Mesenchymal stem cell (in vitro differentiated cells and primary cell): ENCODE data around the gene PRX.

Source experiments
- DNase-seq: peaks from one replicate; pipeline ENCODE4 v3.0.0-alpha.2; 2013
- H2AFZ ChIP-seq: one replicate; pipeline ENCODE4 v1.6.1; 2013; ENCODE audit warnings: low read depth, mild to moderate bottlenecking, control low read depth, inconsistent platforms, low read length, moderate library complexity
- H2AK5ac ChIP-seq: 2 replicates; pipeline ENCODE4 v1.6.1; 2013; ENCODE audit warnings: low read length, moderate library complexity, mild to moderate bottlenecking, inconsistent platforms; ENCODE audit not compliant: severe bottlenecking
- H2BK120ac ChIP-seq: one replicate; pipeline ENCODE4 v1.6.1; 2013; ENCODE audit warnings: low read depth, mild to moderate bottlenecking, inconsistent platforms, low read length, moderate library complexity
- H2BK12ac ChIP-seq, 2 experiments: one replicate each; pipeline ENCODE4 v1.6.1; 2013; ENCODE audit warnings: inconsistent platforms in 2 of 2, low read length in 2 of 2, mild to moderate bottlenecking in 2 of 2, moderate library complexity in 2 of 2, control low read depth in 1 of 2
- H2BK15ac ChIP-seq: one replicate; pipeline ENCODE4 v1.6.1; 2013; ENCODE audit warnings: mild to moderate bottlenecking, low read depth, inconsistent platforms; ENCODE audit not compliant: poor library complexity, severe bottlenecking
- H2BK5ac ChIP-seq: 2 replicates; pipeline ENCODE4 v1.6.1; 2013; ENCODE audit warnings: low read depth, mild to moderate bottlenecking, low read length, control low read depth, inconsistent platforms; ENCODE audit not compliant: poor library complexity, severe bottlenecking
- H3K14ac ChIP-seq, 2 experiments: one replicate each; pipeline ENCODE4 v1.6.1; 2013; ENCODE audit warnings: inconsistent platforms in 2 of 2, low read length in 2 of 2, control low read depth in 1 of 2, mild to moderate bottlenecking in 1 of 2, moderate library complexity in 1 of 2
- H3K18ac ChIP-seq, 2 experiments: one replicate each; pipeline ENCODE4 v1.6.1; 2013; ENCODE audit warnings: inconsistent platforms in 2 of 2, low read length in 2 of 2, control low read depth in 1 of 2, low read depth in 1 of 2, mild to moderate bottlenecking in 1 of 2
- H3K23ac ChIP-seq, 2 experiments: one replicate each; pipeline ENCODE4 v1.6.1; 2013; ENCODE audit warnings: inconsistent platforms in 2 of 2, low read length in 2 of 2, mild to moderate bottlenecking in 2 of 2, moderate library complexity in 2 of 2, control low read depth in 1 of 2
- H3K27ac ChIP-seq: 2 replicates; pipeline ENCODE4 v1.5.1; 2013; ENCODE audit warnings: mild to moderate bottlenecking, moderate library complexity, low read length, control low read depth, inconsistent platforms; ENCODE audit not compliant: poor library complexity, severe bottlenecking
- H3K27me3 ChIP-seq, 2 experiments: 2 replicates each; pipeline versions ENCODE4 v1.6.1 to v1.7.0; 2013; ENCODE audit warnings: low read length in 2 of 2, mild to moderate bottlenecking in 2 of 2, moderate library complexity in 2 of 2, control low read depth in 1 of 2, inconsistent platforms in 1 of 2; ENCODE audit not compliant: control insufficient read depth in 1 of 2, insufficient read depth in 1 of 2
- H3K36me3 ChIP-seq, 2 experiments: 2 replicates each; pipeline versions ENCODE4 v1.6.1 to v1.7.0; 2013; ENCODE audit warnings: low read length in 2 of 2, control low read depth in 1 of 2, inconsistent platforms in 1 of 2, low read depth in 1 of 2, mild to moderate bottlenecking in 1 of 2; ENCODE audit not compliant: insufficient read depth in 2 of 2, control insufficient read depth in 1 of 2
- H3K4ac ChIP-seq, 2 experiments: one replicate each; pipeline ENCODE4 v1.6.1; 2013; ENCODE audit warnings: inconsistent platforms in 2 of 2, low read length in 2 of 2, mild to moderate bottlenecking in 2 of 2, moderate library complexity in 2 of 2, control low read depth in 1 of 2, low read depth in 1 of 2
- H3K4me1 ChIP-seq: 2 replicates; pipeline ENCODE4 v1.6.1; 2013; ENCODE audit warnings: low read depth, low read length, control low read depth; ENCODE audit not compliant: control insufficient read depth, insufficient read depth
- H3K4me2 ChIP-seq: 2 replicates; pipeline ENCODE4 v1.6.1; 2013; ENCODE audit warnings: low read length, mild to moderate bottlenecking, inconsistent platforms; ENCODE audit not compliant: poor library complexity, severe bottlenecking
- H3K4me3 ChIP-seq, 2 experiments: 2 replicates each; pipeline versions ENCODE4 v1.5.1 to v1.7.0; 2013; ENCODE audit warnings: low read length in 2 of 2, mild to moderate bottlenecking in 2 of 2, control low read depth in 1 of 2, low read depth in 1 of 2; ENCODE audit not compliant: insufficient read depth in 1 of 2
- H3K79me1 ChIP-seq: replicated peaks from 2 replicates; pipeline ENCODE4 v1.6.1; 2013; ENCODE audit warnings: mild to moderate bottlenecking, control low read depth, low read length, inconsistent platforms; ENCODE audit not compliant: poor library complexity, severe bottlenecking
- H3K9ac ChIP-seq: 2 replicates; pipeline ENCODE4 v1.7.0; 2013; ENCODE audit warnings: mild to moderate bottlenecking, low read length, moderate library complexity
- H3K9me3 ChIP-seq: 2 replicates; pipeline ENCODE4 v1.7.0; 2013; ENCODE audit warnings: mild to moderate bottlenecking, low read length; ENCODE audit not compliant: control insufficient read depth
- H4K8ac ChIP-seq: one replicate; pipeline ENCODE4 v1.6.1; 2013; ENCODE audit warnings: inconsistent platforms, mild to moderate bottlenecking, low read length, moderate library complexity
- H4K91ac ChIP-seq: one replicate; pipeline ENCODE4 v1.6.1; 2013; ENCODE audit warnings: mild to moderate bottlenecking, low read length, inconsistent platforms
- WGBS: methylation state at CpG from one replicate; pipeline ENCODE4 v1.1.7; 2013; ENCODE audit warnings: mixed read lengths; 5-methylcytosine and 5-hydroxymethylcytosine counted together

The PRX gene

GRCh38 chr19:40453151-40453735 lies 40.1 kb upstream of the PRX start:
- no peak overlapping the region for H3K9ac ChIP-seq
- H3K36me3 ChIP-seq: peaks cover 18 to 42% of the 10 kb centered on the region in 2 experiments
- WGBS: 92% methylated on average over 5 of the region's 5 CpGs
- no peak overlapping the region for H3K4ac ChIP-seq
- H2AK5ac ChIP-seq: no peak overlapping the region
- H3K27ac ChIP-seq: no peak overlapping the region
- no peak overlapping the region for H2BK12ac ChIP-seq
- H3K18ac ChIP-seq: no peak overlapping the region
- no peak overlapping the region for H2BK120ac ChIP-seq
- no peak for DNase-seq
- no peak overlapping the region for H4K8ac ChIP-seq
- no peak overlapping the region for H3K23ac ChIP-seq
- H4K91ac ChIP-seq: no peak overlapping the region
- no peaks in the 10 kb centered on the region for H3K4me1 ChIP-seq
- no peak overlapping the region for H2BK5ac ChIP-seq
- H3K27me3 ChIP-seq: no peaks in the 10 kb centered on the region
- peaks cover 2% of the 10 kb centered on the region for H3K79me1 ChIP-seq
- H2BK15ac ChIP-seq: no peak overlapping the region
- H3K4me2 ChIP-seq: no peak overlapping the region
- no peak overlapping the region for H3K4me3 ChIP-seq
- H3K9me3 ChIP-seq: no peaks in the 10 kb centered on the region
- no peak overlapping the region for H2AFZ ChIP-seq
- no peak overlapping the region for H3K14ac ChIP-seq

GRCh38 chr19:40452016-40452415 lies 38.8 kb upstream of the PRX start:
- H3K23ac ChIP-seq: peak overlapping the region; percentile 14 to 60
- DNase-seq: no peak

GRCh38 chr19:40450664-40451063 lies 37.5 kb upstream of the PRX start:
- Histone ChIP-seq H3K79me1 (no peaks in the 10 kb centered on the region), H3K9me3 (no peaks in the 10 kb centered on the region), H3K4me2 (no peak overlapping the region), H3K9ac (no peak overlapping the region), H3K27me3 (no peaks in the 10 kb centered on the region), H2BK15ac (no peak overlapping the region), H4K91ac (no peak overlapping the region), H3K36me3 (peaks cover 18 to 31% of the 10 kb centered on the region in 2 experiments), H3K14ac (no peak overlapping the region), H2BK120ac (no peak overlapping the region), H2AK5ac (no peak overlapping the region), H3K27ac (no peak overlapping the region), H3K18ac (no peak overlapping the region), H2BK5ac (no peak overlapping the region), H3K4me1 (peaks cover 5% of the 10 kb centered on the region), H2AFZ (no peak overlapping the region), H3K23ac (no peak overlapping the region), H3K4me3 (no peak overlapping the region), H4K8ac (no peak overlapping the region), H3K4ac (no peak overlapping the region), H2BK12ac (no peak overlapping the region)
- DNase-seq: no peak
- 96% methylated on average over 4 of the region's 4 CpGs for WGBS

More at GRCh38 chr19:40452016-40452415, 38.8 kb upstream of the PRX start:
- H3K9ac ChIP-seq: no peak overlapping the region
- H2AK5ac ChIP-seq: no peak overlapping the region
- H2BK15ac ChIP-seq: no peak overlapping the region
- no peaks in the 10 kb centered on the region for H3K4me1 ChIP-seq
- no peak overlapping the region for H3K4ac ChIP-seq
- no peak overlapping the region for H3K4me3 ChIP-seq
- H2BK12ac ChIP-seq: no peak overlapping the region
- peak overlapping the region; percentile 54 for H4K8ac ChIP-seq
- H3K4me2 ChIP-seq: no peak overlapping the region
- H3K27me3 ChIP-seq: no peaks in the 10 kb centered on the region
- no peak overlapping the region for H3K18ac ChIP-seq
- no peaks in the 10 kb centered on the region for H3K79me1 ChIP-seq
- no peak overlapping the region for H2AFZ ChIP-seq
- no peak overlapping the region for H4K91ac ChIP-seq
- H3K36me3 ChIP-seq: peaks cover 18 to 40% of the 10 kb centered on the region in 2 experiments
- H3K9me3 ChIP-seq: no peaks in the 10 kb centered on the region
- no peak overlapping the region for H2BK120ac ChIP-seq
- 85% methylated on average over 5 of the region's 5 CpGs for WGBS
- no peak overlapping the region for H3K14ac ChIP-seq
- no peak overlapping the region for H3K27ac ChIP-seq
- no peak overlapping the region for H2BK5ac ChIP-seq

- no peak overlapping the region for H3K4ac ChIP-seq
- H3K27ac ChIP-seq: no peak overlapping the region
- no peak overlapping the region for H4K91ac ChIP-seq
- H2AK5ac ChIP-seq: no peak overlapping the region
- H3K27me3 ChIP-seq: no peaks in the 10 kb centered on the region
- peaks cover 7% of the 10 kb centered on the region for H3K4me1 ChIP-seq
- no peak for DNase-seq
- H3K79me1 ChIP-seq: no peaks in the 10 kb centered on the region
- WGBS: 98% methylated on average over 3 of the region's 4 CpGs
- no peak overlapping the region for H3K23ac ChIP-seq
- no peak overlapping the region for H3K9ac ChIP-seq
- H2AFZ ChIP-seq: no peak overlapping the region
- no peak overlapping the region for H2BK15ac ChIP-seq
- H3K18ac ChIP-seq: no peak overlapping the region
- H3K9me3 ChIP-seq: no peaks in the 10 kb centered on the region
- H3K36me3 ChIP-seq: peaks cover 18 to 23% of the 10 kb centered on the region in 2 experiments
- H2BK12ac ChIP-seq: no peak overlapping the region
- H2BK120ac ChIP-seq: no peak overlapping the region
- no peak overlapping the region for H3K4me3 ChIP-seq
- H4K8ac ChIP-seq: no peak overlapping the region
- H3K4me2 ChIP-seq: no peak overlapping the region
- H2BK5ac ChIP-seq: no peak overlapping the region
- H3K14ac ChIP-seq: no peak overlapping the region
Measured at GRCh38 chr19:40449506-40449905, 36.3 kb upstream of the PRX start.
